H1 (cell line): ENCODE results near the gene EGLN3. TPM values are rescaled to one million over a fixed set of nuclear protein-coding genes. Genes with fewer than 3 reads are reported as not detected.

ENCODE experiments used
- CTCF ChIA-PET: fragments of 300-600 bp; sonication (Branson Sonifier 250); formaldehyde crosslinking; loops from one replicate; lab custom pipeline; 2021; ENCODE audit not compliant: partially characterized antibody; lab: Charles Lee
- POLR2A ChIA-PET: fragments of 300-600 bp; sonication (Branson Sonifier 250); formaldehyde crosslinking; loops from one replicate; lab custom pipeline; 2021; ENCODE audit warnings: inconsistent platforms; ENCODE audit not compliant: partially characterized antibody; lab: Charles Lee
- DNase-seq, 2 experiments: peaks; one replicate each; pipeline versions ENCODE4 v3.0.0 to v3.0.0-alpha.2; 2010 to 2022; ENCODE audit warnings: low spot score in 2 of 2, low read depth in 1 of 2, mixed read lengths in 1 of 2
- FAIRE-seq: peaks from 2 replicates; lab custom pipeline; 2011; peaks lifted over from hg19 to GRCh38; lab: Jason Lieb, UNC
- H2AFZ ChIP-seq: 2 replicates; pipeline ENCODE4 v1.8.1; 2012; ENCODE audit warnings: low read length, inconsistent platforms
- H2AK5ac ChIP-seq: 2 replicates; pipeline ENCODE4 v1.6.1; 2013; ENCODE audit warnings: low read depth, low read length
- H2BK120ac ChIP-seq: replicated peaks from 2 replicates; pipeline ENCODE3; 2013; ENCODE audit warnings: low read depth, low read length, inconsistent platforms
- H2BK12ac ChIP-seq: 2 replicates; pipeline ENCODE4 v1.6.1; 2013; ENCODE audit warnings: low read depth, low read length
- H2BK15ac ChIP-seq: 2 replicates; pipeline ENCODE4 v1.6.1; 2013; ENCODE audit warnings: low read length
- H2BK20ac ChIP-seq: 2 replicates; pipeline ENCODE4 v1.6.1; 2013; ENCODE audit warnings: low read length
- H2BK5ac ChIP-seq: 2 replicates; pipeline ENCODE4 v1.6.1; 2013; ENCODE audit warnings: low read depth, low read length
- H3K14ac ChIP-seq: 2 replicates; pipeline ENCODE4 v1.6.1; 2013; ENCODE audit warnings: inconsistent platforms; ENCODE audit not compliant: insufficient read length
- H3K18ac ChIP-seq: 2 replicates; pipeline ENCODE4 v1.6.1; 2013; ENCODE audit warnings: low read length; ENCODE audit errors: extremely low read depth
- H3K23ac ChIP-seq: 2 replicates; pipeline ENCODE4 v1.6.1; 2013; ENCODE audit warnings: inconsistent platforms; ENCODE audit not compliant: insufficient read length
- H3K23me2 ChIP-seq: 2 replicates; pipeline ENCODE4 v1.6.1; 2013; ENCODE audit warnings: low read depth, low read length
- H3K27ac ChIP-seq: 2 replicates; pipeline ENCODE4 v1.6.1; 2011; ENCODE audit warnings: low read depth, low read length, inconsistent platforms
- H3K27me3 ChIP-seq, 4 experiments: replicated peaks in 1 of 4; 1 replicate in 1 of 4; 2 replicates in 3 of 4; pipeline versions ENCODE4 v1.6.1 to v1.8.1; 2011 to 2013; ENCODE audit warnings: low read length in 3 of 4, mild to moderate bottlenecking in 3 of 4, inconsistent platforms in 2 of 4, mixed read lengths in 2 of 4, moderate library complexity in 1 of 4; ENCODE audit not compliant: control insufficient read depth in 3 of 4, insufficient read depth in 3 of 4; ENCODE audit errors: extremely low read depth in 1 of 4
- H3K36me3 ChIP-seq, 4 experiments: 2 replicates each; pipeline versions ENCODE4 v1.6.1 to v1.8.1; 2011 to 2013; ENCODE audit warnings: mild to moderate bottlenecking in 4 of 4, low read length in 3 of 4, moderate library complexity in 2 of 4, control low read depth in 1 of 4, inconsistent platforms in 1 of 4; ENCODE audit not compliant: insufficient read depth in 4 of 4, control insufficient read depth in 2 of 4
- H3K4ac ChIP-seq: replicated peaks from 2 replicates; pipeline ENCODE3; 2013; ENCODE audit warnings: low read length, low read depth, mixed read lengths, inconsistent platforms; ENCODE audit not compliant: insufficient read length
- H3K4me1 ChIP-seq, 4 experiments: replicated peaks in 1 of 4; 1 replicate in 1 of 4; 2 replicates in 3 of 4; pipeline versions ENCODE4 v1.6.1 to v1.8.1; 2011 to 2013; ENCODE audit warnings: low read length in 3 of 4, inconsistent platforms in 2 of 4, mixed read lengths in 1 of 4; ENCODE audit not compliant: insufficient read depth in 4 of 4, control insufficient read depth in 3 of 4
- H3K4me2 ChIP-seq, 2 experiments: 2 replicates each; pipeline versions ENCODE4 v1.6.1 to v1.8.1; 2011 to 2013; ENCODE audit warnings: low read depth in 2 of 2, low read length in 2 of 2, control low read depth in 1 of 2, inconsistent platforms in 1 of 2, mild to moderate bottlenecking in 1 of 2; ENCODE audit not compliant: insufficient read depth in 1 of 2
- H3K4me3 ChIP-seq, 4 experiments: fragments of 200-600, 300-600 bp in 1 of 4; sonication (generic), shearing (Covaris generic), sonication (Bioruptor Twin) in 1 of 4; 2 replicates each; pipeline versions ENCODE4 v1.5.1 to v1.8.1; 2011 to 2016; ENCODE audit warnings: low read length in 4 of 4, low read depth in 3 of 4, control low read depth in 2 of 4, inconsistent platforms in 2 of 4, mild to moderate bottlenecking in 2 of 4, mixed read lengths in 1 of 4, moderate library complexity in 1 of 4; ENCODE audit not compliant: insufficient read depth in 2 of 4; ENCODE audit errors: extremely low read depth in 1 of 4
- H3K56ac ChIP-seq: replicated peaks from 2 replicates; pipeline ENCODE3; 2013; ENCODE audit warnings: low read depth, mild to moderate bottlenecking, mixed read lengths, low read length, inconsistent platforms; ENCODE audit not compliant: insufficient read length
- H3K79me1 ChIP-seq: 2 replicates; pipeline ENCODE4 v1.6.1; 2013; ENCODE audit warnings: low read depth, low read length, control low read depth
- H3K79me2 ChIP-seq, 2 experiments: 2 replicates each; pipeline versions ENCODE4 v1.6.1 to v1.8.1; 2012 to 2013; ENCODE audit warnings: low read length in 2 of 2, mild to moderate bottlenecking in 2 of 2, inconsistent platforms in 1 of 2; ENCODE audit not compliant: insufficient read depth in 2 of 2, control insufficient read depth in 1 of 2
- H3K9ac ChIP-seq, 4 experiments: replicated peaks in 1 of 4; 1 replicate in 1 of 4; 2 replicates in 3 of 4; pipeline versions ENCODE4 v1.6.1 to v1.8.1; 2011 to 2013; ENCODE audit warnings: low read depth in 3 of 4, low read length in 3 of 4, control low read depth in 2 of 4, mild to moderate bottlenecking in 2 of 4, moderate library complexity in 2 of 4, inconsistent platforms in 1 of 4; ENCODE audit errors: extremely low read depth in 1 of 4
- H3K9me3 ChIP-seq, 2 experiments: 2 replicates each; pipeline versions ENCODE4 v1.6.1 to v1.8.1; 2012 to 2013; ENCODE audit warnings: mild to moderate bottlenecking in 2 of 2, moderate library complexity in 2 of 2, control low read depth in 1 of 2, inconsistent platforms in 1 of 2, low read depth in 1 of 2, low read length in 1 of 2, mixed read lengths in 1 of 2; ENCODE audit not compliant: insufficient read depth in 2 of 2
- H4K20me1 ChIP-seq, 2 experiments: replicated peaks in 1 of 2; 2 replicates each; pipeline versions ENCODE3 to v1.8.1; 2011 to 2013; ENCODE audit warnings: inconsistent platforms in 2 of 2, low read length in 2 of 2, mild to moderate bottlenecking in 1 of 2; ENCODE audit not compliant: insufficient read depth in 2 of 2, control insufficient read depth in 1 of 2
- H4K5ac ChIP-seq: 2 replicates; pipeline ENCODE4 v1.6.1; 2013; ENCODE audit warnings: low read length, low read depth, mixed read lengths, inconsistent platforms; ENCODE audit not compliant: insufficient read length
- H4K8ac ChIP-seq: 2 replicates; pipeline ENCODE4 v1.8.0; 2013; ENCODE audit warnings: mild to moderate bottlenecking, moderate library complexity, low read length, inconsistent platforms; ENCODE audit not compliant: insufficient read depth; ENCODE audit errors: extremely low read depth
- H4K91ac ChIP-seq: replicated peaks from 2 replicates; pipeline ENCODE3; 2013; ENCODE audit warnings: low read length, mixed read lengths, inconsistent platforms; ENCODE audit not compliant: insufficient read length
- CREB1 ChIP-seq: IDR thresholded peaks from 2 replicates; pipeline ENCODE4 v1.6.1; 2012; ENCODE audit warnings: inconsistent platforms
- CTCF ChIP-seq, 3 experiments: IDR thresholded peaks; 1 replicate in 2 of 3; 2 replicates in 1 of 3; pipeline versions ENCODE4 v1.5.1 to v1.6.1; 2011; ENCODE audit warnings: low read length in 3 of 3, mild to moderate bottlenecking in 3 of 3, inconsistent platforms in 2 of 3, low read depth in 1 of 3, moderate library complexity in 1 of 3; ENCODE audit not compliant: insufficient read depth in 1 of 3; ENCODE audit errors: control extremely low read depth in 1 of 3
- EZH2 ChIP-seq: fragments of 200-600 bp; sonication (generic); IDR thresholded peaks from 2 replicates; pipeline ENCODE4 v1.7.1; 2012; ENCODE audit warnings: low read depth, mild to moderate bottlenecking, moderate library complexity, low read length, inconsistent platforms; ENCODE audit not compliant: severe bottlenecking
- FOSL1 ChIP-seq: IDR thresholded peaks from 2 replicates; pipeline ENCODE4 v1.6.1; 2011; ENCODE audit warnings: mild to moderate bottlenecking, low read depth, low read length, moderate library complexity; ENCODE audit not compliant: insufficient read depth
- KDM1A ChIP-seq: fragments of 200-600, 300-600 bp; sonication (generic); IDR thresholded peaks from 2 replicates; pipeline ENCODE4 v1.7.1; 2016; ENCODE audit warnings: mild to moderate bottlenecking, low read length, borderline replicate concordance
- MAFK ChIP-seq: IDR thresholded peaks from 2 replicates; pipeline ENCODE4 v1.6.1; 2012; ENCODE audit warnings: low read depth, mild to moderate bottlenecking, improper control_type of control experiment, low read length
- RBBP5 ChIP-seq: IDR thresholded peaks from 2 replicates; pipeline ENCODE4 v1.7.1; 2012; ENCODE audit warnings: low read depth, mild to moderate bottlenecking, inconsistent platforms, low read length, moderate library complexity, borderline replicate concordance
- RNF2 ChIP-seq: fragments of 200-900, 300-1000 bp; sonication (generic); IDR thresholded peaks from 2 replicates; pipeline ENCODE4 v1.7.1; 2016; ENCODE audit warnings: borderline replicate concordance, low read depth, mild to moderate bottlenecking, antibody characterized with exemption, low read length; ENCODE audit not compliant: poor library complexity, severe bottlenecking; ENCODE audit errors: missing control alignments
- WGBS, 2 experiments: shearing (Covaris generic) in 1 of 2; methylation state at CpG; one replicate each; pipeline versions ENCODE4 v1.1.6 to v1.1.7; 2013 to 2015; ENCODE audit warnings: low lambda C conversion rate in 2 of 2, mixed read lengths in 2 of 2, inconsistent platforms in 1 of 2, low coverage in 1 of 2, missing lambda C conversion rate in 1 of 2; ENCODE audit not compliant: insufficient replicate concordance in 2 of 2, insufficient coverage in 1 of 2, insufficient read length in 1 of 2; ENCODE audit errors: extremely low coverage in 1 of 2, missing lambda C conversion rate in 1 of 2; 5-methylcytosine and 5-hydroxymethylcytosine counted together
- polyA plus RNA-seq, 7 experiments: library from polyadenylated mRNA; depleted of rRNA in 3 of 7; stranded (reverse) in 5 of 7; unstranded in 2 of 7; fragments of >200 nt in 5 of 7; fragments of 200-250 nt in 2 of 7; gene quantifications; 1 replicate in 5 of 7; 2 replicates in 1 of 7; 4 replicates in 1 of 7; pipeline versions ENCODE4 v1.2.1 to v1.2.3, GENCODE V29; 2011 to 2013; ENCODE audit warnings: missing spikeins in 2 of 7, mixed read lengths in 2 of 7
- total RNA-seq: library from RNA; stranded (reverse); fragmentation: NEBNext Ultra II Directional; extraction: Animal tissue kit (Norgen Biotek cat#: 25700); gene quantifications from 2 replicates; pipeline ENCODE4 v1.2.1, GENCODE V29; 2021

The EGLN3 gene
- total and polyA plus RNA-seq, 2 of the 8 experiments (the other 6 are each of a cell fraction or from before 2014, with no cell fraction given), result 10.6 to 27.3 TPM

GRCh38 chr14:33951183-33951840 is 438 bp upstream of the EGLN3 start:
- H3K4ac ChIP-seq, result no peak overlapping the region
- H2AFZ ChIP-seq, result no peak overlapping the region
- WGBS, 2 experiments, result 10% methylated on average over 11 of the region's 11 CpGs; no CpG with 5 or more reads in 1 of the 2 experiments
- H3K14ac ChIP-seq, result no peak overlapping the region
- peaks cover 2 to 14% (median 8%) of the 10 kb centered on the region in 4 experiments; a peak in 6 of 7 replicates for H3K4me1 ChIP-seq
- H3K18ac ChIP-seq, result peak overlapping the region; percentile 63
- no peak overlapping the region; the same call in 1 of the 2 replicates for H2AK5ac ChIP-seq
- H4K20me1 ChIP-seq, result peaks cover 3 to 7% of the 10 kb centered on the region in 2 experiments
- FAIRE-seq (no peak), DNase-seq (no peak)
- no peak overlapping the region for H2BK15ac ChIP-seq
- H3K27ac ChIP-seq, result peak overlapping the region; percentile 69
- peak overlapping the region; percentile 75 for H2BK120ac ChIP-seq
- H3K23me2 ChIP-seq, result peaks cover 21% of the 10 kb centered on the region
- H4K91ac ChIP-seq, result peak overlapping the region; percentile 67
- peak overlapping the region in 1 of 4 experiments; percentile 6; a peak in 2 of 7 replicates for H3K9ac ChIP-seq
- no peaks in the 10 kb centered on the region for H3K9me3 ChIP-seq
- peak overlapping the region; percentile 33 for H4K5ac ChIP-seq
- H3K79me1 ChIP-seq, result no peaks in the 10 kb centered on the region
- CTCF ChIA-PET, result interaction anchor here (0.6 to 2.3 kb wide), 7 partner anchors 10 to 622 kb away, joined by 3 to 6 read pairs (median 3); no protein-coding TSS in a partner anchor
- H2BK12ac ChIP-seq, result peak overlapping the region; percentile 88; the same call in 1 of the 2 replicates
- POLR2A ChIA-PET, result interaction anchor here (0.6 to 4.8 kb wide), 20 partner anchors 8 to 742 kb away, joined by 3 to 54 read pairs (median 4); no protein-coding TSS in a partner anchor
- no peak overlapping the region for H3K56ac ChIP-seq
- peak overlapping the region; percentile 86 for H2BK5ac ChIP-seq
- peak overlapping the region; percentile 69; the same call in 1 of the 2 replicates for H2BK20ac ChIP-seq
- peak overlapping the region; percentile 6 to 80 (median 17); a peak in 7 of 8 replicates for H3K4me3 ChIP-seq
- peaks cover 0 to 11% (median 6%) of the 10 kb centered on the region in 4 experiments; a peak in 4 of 7 replicates for H3K27me3 ChIP-seq
- no peak overlapping the region for H3K23ac ChIP-seq
- H3K79me2 ChIP-seq, result peaks cover 9 to 39% of the 10 kb centered on the region in 2 experiments; a peak in 3 of 4 replicates
- H3K36me3 ChIP-seq, result peaks cover 0 to 1% (median 0%) of the 10 kb centered on the region in 4 experiments; a peak in 1 of 8 replicates
- peak overlapping the region; percentile 52 to 94 for H3K4me2 ChIP-seq
- H4K8ac ChIP-seq, result no peak overlapping the region
- TF ChIP-seq CTCF (IDR thresholded peaks at IDR 0.05; ENCODE audit: control extremely low read depth in 1 of 3, insufficient read depth in 1 of 3, low read depth in 1 of 3, low read length in 3 of 3) (no peak), RBBP5 (no peak), KDM1A (no peak), RNF2 (no peak), CREB1 (no peak), EZH2 (no peak), MAFK (peak; percentile 94), FOSL1 (no peak)
